HCT116 (cell line): ENCODE results near the gene SLC25A41. TPM values are rescaled to one million over a fixed set of nuclear protein-coding genes. Genes with fewer than 3 reads are reported as not detected.
A peak's percentile ranks its signal among the peaks of the same experiment; 100 is the strongest.

Source experiments
- ATAC-seq: fragments of 200-7000 bp; cut with Tn5 transposase; 2 replicates; pipeline ENCODE4 v1.9.1; 2020; ENCODE audit warnings: mild to moderate bottlenecking, moderate library complexity
- BruUV-seq: library from RNA; stranded (reverse); fragments of 400-500 nt; replicated peaks from 2 replicates; lab custom pipeline; 2021; lab: Mats Ljungman, UMichigan
- CTCF ChIA-PET: fragments of 300-600 bp; sonication (Branson Sonifier 250); formaldehyde crosslinking; loops from one replicate; lab custom pipeline; 2021; ENCODE audit warnings: antibody characterized with exemption; lab: Charles Lee
- POLR2A ChIA-PET: fragments of 300-600, 350-600 bp; sonication (Branson Sonifier 250); formaldehyde crosslinking; loops from one replicate; lab custom pipeline; 2021; ENCODE audit warnings: antibody characterized with exemption; lab: Charles Lee
- RAD21 ChIA-PET, 2 experiments: fragments of 300-600 bp; sonication (Branson Sonifier 250); formaldehyde crosslinking; loops; one replicate each; lab custom pipeline; 2023; ENCODE audit warnings: low total read pairs in 2 of 2; ENCODE audit not compliant: uncharacterized antibody in 2 of 2, unreplicated experiment in 2 of 2, low non-redundant PET in 1 of 2; lab: Charles Lee
- DNase-seq: peaks from one replicate; pipeline ENCODE4 v3.0.0-alpha.2; 2010; ENCODE audit warnings: low read depth, low spot score
- H2AFZ ChIP-seq: fragments of 200-600 bp; shearing (Covaris generic), sonication (generic); 2 replicates; pipeline ENCODE4 v1.6.1; 2017; ENCODE audit warnings: low read depth, mixed run types, mixed read lengths, antibody characterized with exemption, low read length; ENCODE audit not compliant: poor library complexity, severe bottlenecking
- H3K27ac ChIP-seq: 2 replicates; pipeline ENCODE4 v1.5.1; 2012; ENCODE audit warnings: low read depth, low read length
- H3K27me3 ChIP-seq: fragments of 200-600 bp; sonication (generic); 2 replicates; pipeline ENCODE4 v1.6.1; 2016; ENCODE audit warnings: mixed run types, low read length, mixed read lengths; ENCODE audit not compliant: insufficient read depth
- H3K36me3 ChIP-seq, 2 experiments: fragments of 200-500 bp in 1 of 2; fragments of 200-600 bp in 1 of 2; sonication (Bioruptor generic) in 1 of 2; sonication (generic) in 1 of 2; 2 replicates each; pipeline versions ENCODE4 v1.5.1 to v1.6.1; 2014 to 2016; ENCODE audit warnings: low read length in 2 of 2, inconsistent platforms in 1 of 2, mixed read lengths in 1 of 2, mixed run types in 1 of 2; ENCODE audit not compliant: insufficient read depth in 2 of 2, control insufficient read depth in 1 of 2
- H3K4me1 ChIP-seq, 2 experiments: fragments of 200-600 bp in 1 of 2; sonication (generic) in 1 of 2; 2 replicates each; pipeline versions ENCODE4 v1.5.1 to v1.6.1; 2012 to 2017; ENCODE audit warnings: low read length in 2 of 2, inconsistent platforms in 1 of 2, mild to moderate bottlenecking in 1 of 2, mixed read lengths in 1 of 2, mixed run types in 1 of 2, moderate library complexity in 1 of 2; ENCODE audit not compliant: insufficient read depth in 2 of 2, control insufficient read depth in 1 of 2
- H3K4me2 ChIP-seq: fragments of 200-600 bp; sonication (generic); 2 replicates; pipeline ENCODE4 v1.6.1; 2017; ENCODE audit warnings: mixed run types, low read length, mixed read lengths
- H3K4me3 ChIP-seq, 2 experiments: fragments of 200-600 bp in 1 of 2; sonication (generic) in 1 of 2; replicated peaks in 1 of 2; 2 replicates each; pipeline ENCODE4 v1.5.1; 2011 to 2016; ENCODE audit warnings: low read length in 2 of 2, control low read depth in 1 of 2, low read depth in 1 of 2, mild to moderate bottlenecking in 1 of 2, mixed read lengths in 1 of 2, mixed run types in 1 of 2
- H3K79me2 ChIP-seq: fragments of 200-600 bp; sonication (generic); 2 replicates; pipeline ENCODE4 v1.6.1; 2017; ENCODE audit warnings: mild to moderate bottlenecking, mixed run types, low read length, moderate library complexity, mixed read lengths; ENCODE audit not compliant: insufficient read depth
- H3K9ac ChIP-seq: fragments of 200-600 bp; sonication (generic); 2 replicates; pipeline ENCODE4 v1.6.1; 2016; ENCODE audit warnings: low read length, mixed read lengths
- H3K9me2 ChIP-seq: fragments of 200-600 bp; sonication (generic), shearing (Covaris generic); 2 replicates; pipeline ENCODE4 v1.6.1; 2017; ENCODE audit warnings: mixed run types, mild to moderate bottlenecking, moderate library complexity; ENCODE audit not compliant: insufficient read depth
- H3K9me3 ChIP-seq, 2 experiments: fragments of 200-500 bp in 1 of 2; fragments of 200-600 bp in 1 of 2; sonication (Bioruptor generic) in 1 of 2; sonication (generic) in 1 of 2; 2 replicates each; pipeline ENCODE4 v1.6.1; 2014 to 2017; ENCODE audit warnings: low read length in 2 of 2, mixed read lengths in 2 of 2, inconsistent platforms in 1 of 2, low read depth in 1 of 2, mild to moderate bottlenecking in 1 of 2, mixed run types in 1 of 2, moderate library complexity in 1 of 2; ENCODE audit not compliant: control insufficient read depth in 1 of 2, insufficient read depth in 1 of 2
- H4K20me1 ChIP-seq: fragments of 200-600 bp; sonication (generic), shearing (Covaris generic); 2 replicates; pipeline ENCODE4 v1.6.1; 2017; ENCODE audit warnings: mixed run types, mild to moderate bottlenecking, moderate library complexity; ENCODE audit not compliant: insufficient read depth
- ATF3 ChIP-seq: IDR thresholded peaks from 2 replicates; pipeline ENCODE4 v1.6.1; 2012
- CBX3 ChIP-seq: IDR thresholded peaks from 2 replicates; pipeline ENCODE4 v1.6.1; 2012; ENCODE audit warnings: low read depth
- CEBPB ChIP-seq: IDR thresholded peaks from 2 replicates; pipeline ENCODE4 v1.6.1; 2012; ENCODE audit warnings: low read depth
- EGR1 ChIP-seq: IDR thresholded peaks from 2 replicates; pipeline ENCODE4 v1.6.1; 2012; ENCODE audit warnings: low read depth
- ELF1 ChIP-seq: IDR thresholded peaks from 2 replicates; pipeline ENCODE4 v1.6.1; 2012; ENCODE audit warnings: low read depth, borderline replicate concordance
- EZH2phosphoT487 ChIP-seq: fragments of 200-600 bp; IDR thresholded peaks from 2 replicates; pipeline ENCODE4 v1.6.1; 2018; ENCODE audit warnings: antibody characterized with exemption, borderline replicate concordance
- FOSL1 ChIP-seq: IDR thresholded peaks from 2 replicates; pipeline ENCODE4 v1.6.1; 2012; ENCODE audit warnings: low read depth
- JUND ChIP-seq: IDR thresholded peaks from 2 replicates; pipeline ENCODE4 v1.6.1; 2012
- POLR2A ChIP-seq: IDR thresholded peaks from 2 replicates; pipeline ENCODE4 v1.7.0; 2011; ENCODE audit warnings: borderline replicate concordance; ENCODE audit not compliant: insufficient read depth, insufficient read length; ENCODE audit errors: extremely low read depth
- POLR2AphosphoS5 ChIP-seq: IDR thresholded peaks from 2 replicates; pipeline ENCODE4 v1.6.1; 2011; ENCODE audit warnings: mild to moderate bottlenecking, low read depth, low read length, moderate library complexity
- SIN3A ChIP-seq: IDR thresholded peaks from 2 replicates; pipeline ENCODE4 v1.6.1; 2012; ENCODE audit warnings: low read depth
- SP1 ChIP-seq: IDR thresholded peaks from 2 replicates; pipeline ENCODE4 v1.6.1; 2012; ENCODE audit warnings: low read depth
- SRF ChIP-seq: IDR thresholded peaks from 2 replicates; pipeline ENCODE4 v1.6.1; 2012; ENCODE audit warnings: low read depth
- YY1 ChIP-seq: IDR thresholded peaks from 2 replicates; pipeline ENCODE4 v1.6.1; 2011; ENCODE audit warnings: low read length, low read depth, moderate library complexity, mild to moderate bottlenecking; ENCODE audit not compliant: insufficient replicate concordance; ENCODE audit errors: extremely low read depth
- ZFX ChIP-seq: fragments of 450-650 bp; IDR thresholded peaks from 2 replicates; pipeline ENCODE4 v1.6.1; 2017
- ZNF274 ChIP-seq: fragments of 200-500 bp; sonication (Bioruptor generic); IDR thresholded peaks from 2 replicates; pipeline ENCODE4 v1.6.1; 2014; ENCODE audit warnings: mild to moderate bottlenecking, low read depth, low read length, inconsistent platforms
- intact Hi-C: fragments of 100-400 bp; cut with micrococcal nuclease; formaldehyde crosslinking; loops from 2 replicates; pipeline ENCODE4 v1.10.0; 2022
- total RNA-seq: library from RNA; stranded (reverse); gene quantifications from one replicate; pipeline ENCODE4 v1.2.1, GENCODE V29; 2021; ENCODE audit not compliant: unreplicated experiment
- TF ChIP-seq, protein P1 (sequence below), 3 experiments: fragments of 200-600 bp in 1 of 3; sonication (generic) in 1 of 3; IDR thresholded peaks in 2 of 3; conservative IDR thresholded peaks in 1 of 3; 2 replicates each; pipeline ENCODE4 v1.5.1; 2012 to 2017; ENCODE audit warnings: low read depth in 2 of 3, low read length in 2 of 3, antibody characterized with exemption in 1 of 3, borderline replicate concordance in 1 of 3, control low read depth in 1 of 3, mild to moderate bottlenecking in 1 of 3, mixed read lengths in 1 of 3, mixed run types in 1 of 3, moderate library complexity in 1 of 3; ENCODE audit not compliant: insufficient read depth in 1 of 3
- TF ChIP-seq, protein P2 (sequence below): IDR thresholded peaks from 2 replicates; pipeline ENCODE4 v1.6.1; 2012
- TF ChIP-seq, protein P3 (sequence below): IDR thresholded peaks from 2 replicates; pipeline ENCODE4 v1.6.1; 2011; ENCODE audit warnings: mild to moderate bottlenecking, low read length, moderate library complexity; ENCODE audit not compliant: insufficient replicate concordance; ENCODE audit errors: extremely low read depth
- TF ChIP-seq, protein P4 (sequence below): IDR thresholded peaks from 2 replicates; pipeline ENCODE4 v1.6.1; 2012; ENCODE audit warnings: low read depth

Gene SLC25A41
- total RNA-seq, 1 experiment from 2014 or later = 0.93 TPM

DNA sequence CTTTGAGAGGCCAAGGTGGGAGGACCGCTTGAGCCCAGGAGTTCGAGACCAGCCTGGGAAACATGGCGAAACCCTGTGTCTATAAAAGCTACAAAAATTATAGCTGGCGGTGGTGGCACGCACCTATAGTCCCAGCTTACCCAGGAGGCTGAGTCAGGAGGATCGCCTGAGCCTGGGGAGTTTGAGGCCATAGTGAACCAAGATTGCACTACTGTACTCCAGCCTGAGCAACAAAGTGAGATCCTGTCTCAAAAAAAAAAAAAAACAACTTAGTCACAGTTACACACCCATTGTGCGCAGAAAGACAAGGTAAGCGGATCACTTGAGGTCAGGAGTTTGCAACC, 48.8 kb upstream of the SLC25A41 start:
- RAD21 ChIA-PET = no interaction called here
- Histone ChIP-seq H3K4me2 (no peak overlapping the region), H3K9me2 (no peaks in the 10 kb centered on the region), H4K20me1 (no peaks in the 10 kb centered on the region), H3K79me2 (no peaks in the 10 kb centered on the region), H3K27me3 (no peaks in the 10 kb centered on the region), H3K9ac (no peak overlapping the region), H3K4me1 (peaks cover 0 to 8% of the 10 kb centered on the region in 2 experiments; a peak in 1 of 4 replicates), H3K36me3 (no peaks in the 10 kb centered on the region), H2AFZ (no peak overlapping the region), H3K9me3 (no peaks in the 10 kb centered on the region), H3K27ac (no peak overlapping the region), H3K4me3 (no peak overlapping the region)
- intact Hi-C loops = loop anchor here (1.0 kb wide), 1 partner anchor 151 kb away; no protein-coding TSS in a partner anchor
- CTCF ChIA-PET = no interaction called here
- POLR2A ChIA-PET = no interaction called here
- DNase-seq (no peak), ATAC-seq (peak; percentile 15; the same call in 1 of the 2 replicates)
- BruUV-seq = no TSS peak
- TF ChIP-seq ELF1 = no peak
- TF ChIP-seq, protein P1, sequence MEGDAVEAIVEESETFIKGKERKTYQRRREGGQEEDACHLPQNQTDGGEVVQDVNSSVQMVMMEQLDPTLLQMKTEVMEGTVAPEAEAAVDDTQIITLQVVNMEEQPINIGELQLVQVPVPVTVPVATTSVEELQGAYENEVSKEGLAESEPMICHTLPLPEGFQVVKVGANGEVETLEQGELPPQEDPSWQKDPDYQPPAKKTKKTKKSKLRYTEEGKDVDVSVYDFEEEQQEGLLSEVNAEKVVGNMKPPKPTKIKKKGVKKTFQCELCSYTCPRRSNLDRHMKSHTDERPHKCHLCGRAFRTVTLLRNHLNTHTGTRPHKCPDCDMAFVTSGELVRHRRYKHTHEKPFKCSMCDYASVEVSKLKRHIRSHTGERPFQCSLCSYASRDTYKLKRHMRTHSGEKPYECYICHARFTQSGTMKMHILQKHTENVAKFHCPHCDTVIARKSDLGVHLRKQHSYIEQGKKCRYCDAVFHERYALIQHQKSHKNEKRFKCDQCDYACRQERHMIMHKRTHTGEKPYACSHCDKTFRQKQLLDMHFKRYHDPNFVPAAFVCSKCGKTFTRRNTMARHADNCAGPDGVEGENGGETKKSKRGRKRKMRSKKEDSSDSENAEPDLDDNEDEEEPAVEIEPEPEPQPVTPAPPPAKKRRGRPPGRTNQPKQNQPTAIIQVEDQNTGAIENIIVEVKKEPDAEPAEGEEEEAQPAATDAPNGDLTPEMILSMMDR (IDR thresholded peaks at IDR 0.05 in 2 of 3, conservative IDR thresholded peaks at IDR 0.05 in 1 of 3; ENCODE audit: borderline replicate concordance in 1 of 3, insufficient read depth in 1 of 3, low read depth in 2 of 3, low read length in 2 of 3) = no peak
- no peak for TF ChIP-seq SIN3A
- no peak for TF ChIP-seq ATF3
- TF ChIP-seq CBX3 = no peak
- TF ChIP-seq ZFX = no peak
- TF ChIP-seq, protein P2, sequence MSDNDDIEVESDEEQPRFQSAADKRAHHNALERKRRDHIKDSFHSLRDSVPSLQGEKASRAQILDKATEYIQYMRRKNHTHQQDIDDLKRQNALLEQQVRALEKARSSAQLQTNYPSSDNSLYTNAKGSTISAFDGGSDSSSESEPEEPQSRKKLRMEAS = no peak
- no peak for TF ChIP-seq CEBPB
- TF ChIP-seq POLR2AphosphoS5 = no peak
- no peak for TF ChIP-seq POLR2A
- TF ChIP-seq EZH2phosphoT487 = no peak
- no peak for TF ChIP-seq EGR1
- no peak for TF ChIP-seq ZNF274
- no peak for TF ChIP-seq SRF
- TF ChIP-seq, protein P3, sequence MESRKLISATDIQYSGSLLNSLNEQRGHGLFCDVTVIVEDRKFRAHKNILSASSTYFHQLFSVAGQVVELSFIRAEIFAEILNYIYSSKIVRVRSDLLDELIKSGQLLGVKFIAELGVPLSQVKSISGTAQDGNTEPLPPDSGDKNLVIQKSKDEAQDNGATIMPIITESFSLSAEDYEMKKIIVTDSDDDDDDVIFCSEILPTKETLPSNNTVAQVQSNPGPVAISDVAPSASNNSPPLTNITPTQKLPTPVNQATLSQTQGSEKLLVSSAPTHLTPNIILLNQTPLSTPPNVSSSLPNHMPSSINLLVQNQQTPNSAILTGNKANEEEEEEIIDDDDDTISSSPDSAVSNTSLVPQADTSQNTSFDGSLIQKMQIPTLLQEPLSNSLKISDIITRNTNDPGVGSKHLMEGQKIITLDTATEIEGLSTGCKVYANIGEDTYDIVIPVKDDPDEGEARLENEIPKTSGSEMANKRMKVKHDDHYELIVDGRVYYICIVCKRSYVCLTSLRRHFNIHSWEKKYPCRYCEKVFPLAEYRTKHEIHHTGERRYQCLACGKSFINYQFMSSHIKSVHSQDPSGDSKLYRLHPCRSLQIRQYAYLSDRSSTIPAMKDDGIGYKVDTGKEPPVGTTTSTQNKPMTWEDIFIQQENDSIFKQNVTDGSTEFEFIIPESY = no peak
- no peak for TF ChIP-seq YY1
- TF ChIP-seq JUND = no peak
- TF ChIP-seq SP1 = no peak
- TF ChIP-seq, protein P4, sequence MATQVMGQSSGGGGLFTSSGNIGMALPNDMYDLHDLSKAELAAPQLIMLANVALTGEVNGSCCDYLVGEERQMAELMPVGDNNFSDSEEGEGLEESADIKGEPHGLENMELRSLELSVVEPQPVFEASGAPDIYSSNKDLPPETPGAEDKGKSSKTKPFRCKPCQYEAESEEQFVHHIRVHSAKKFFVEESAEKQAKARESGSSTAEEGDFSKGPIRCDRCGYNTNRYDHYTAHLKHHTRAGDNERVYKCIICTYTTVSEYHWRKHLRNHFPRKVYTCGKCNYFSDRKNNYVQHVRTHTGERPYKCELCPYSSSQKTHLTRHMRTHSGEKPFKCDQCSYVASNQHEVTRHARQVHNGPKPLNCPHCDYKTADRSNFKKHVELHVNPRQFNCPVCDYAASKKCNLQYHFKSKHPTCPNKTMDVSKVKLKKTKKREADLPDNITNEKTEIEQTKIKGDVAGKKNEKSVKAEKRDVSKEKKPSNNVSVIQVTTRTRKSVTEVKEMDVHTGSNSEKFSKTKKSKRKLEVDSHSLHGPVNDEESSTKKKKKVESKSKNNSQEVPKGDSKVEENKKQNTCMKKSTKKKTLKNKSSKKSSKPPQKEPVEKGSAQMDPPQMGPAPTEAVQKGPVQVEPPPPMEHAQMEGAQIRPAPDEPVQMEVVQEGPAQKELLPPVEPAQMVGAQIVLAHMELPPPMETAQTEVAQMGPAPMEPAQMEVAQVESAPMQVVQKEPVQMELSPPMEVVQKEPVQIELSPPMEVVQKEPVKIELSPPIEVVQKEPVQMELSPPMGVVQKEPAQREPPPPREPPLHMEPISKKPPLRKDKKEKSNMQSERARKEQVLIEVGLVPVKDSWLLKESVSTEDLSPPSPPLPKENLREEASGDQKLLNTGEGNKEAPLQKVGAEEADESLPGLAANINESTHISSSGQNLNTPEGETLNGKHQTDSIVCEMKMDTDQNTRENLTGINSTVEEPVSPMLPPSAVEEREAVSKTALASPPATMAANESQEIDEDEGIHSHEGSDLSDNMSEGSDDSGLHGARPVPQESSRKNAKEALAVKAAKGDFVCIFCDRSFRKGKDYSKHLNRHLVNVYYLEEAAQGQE = no peak
- no peak for TF ChIP-seq FOSL1
